ENCODE results near the gene SUGCT. TPM values are rescaled to one million over a fixed set of nuclear protein-coding genes. Genes with fewer than 3 reads are reported as not detected.

The SUGCT gene
- polyA plus RNA-seq, 1 of the 3 experiments (the other 2 are of a cell fraction), result 53.7 TPM

DNA sequence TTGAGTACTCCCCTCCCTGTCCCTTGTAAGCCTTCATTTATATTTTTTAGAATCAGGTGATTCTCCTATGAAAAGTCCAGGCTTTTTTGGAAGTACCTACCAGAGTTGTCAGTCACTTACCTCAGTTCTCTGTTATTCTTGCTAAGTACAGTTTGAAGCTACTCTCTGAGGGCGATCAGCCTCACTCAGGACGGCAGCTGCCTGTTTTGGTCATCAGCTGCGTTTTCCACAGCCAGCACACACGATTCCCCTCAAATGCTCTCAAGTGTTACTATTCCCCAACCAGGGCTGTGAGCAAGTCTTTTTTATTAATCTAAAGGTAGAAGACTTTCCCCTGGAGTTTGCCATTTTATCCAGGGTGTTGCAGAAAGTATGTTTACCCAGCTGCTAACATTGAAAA lies 328.6 kb downstream of the SUGCT start:
- Histone ChIP-seq H3K9ac (no peak overlapping the region), H3K27me3 (ENCODE audit: insufficient read depth) (no peaks in the 10 kb centered on the region), H3K4me3 (ENCODE audit: low read depth in 2 of 2, low read length in 1 of 2) (no peak overlapping the region), H3K9me3 (no peaks in the 10 kb centered on the region), H3K27ac (ENCODE audit: low read depth in 2 of 2, low read length in 1 of 2) (no peak overlapping the region), H3K36me3 (replicated peaks in 1 of 2; ENCODE audit: control insufficient read depth in 1 of 2, insufficient read depth in 2 of 2, low read length in 1 of 2) (no peaks in the 10 kb centered on the region), H3K4me1 (ENCODE audit: control insufficient read depth in 1 of 2, insufficient read depth in 2 of 2, low read depth in 1 of 2, low read length in 1 of 2) (peaks cover 3 to 13% of the 10 kb centered on the region in 2 experiments; a peak in 3 of 4 replicates), H3K79me2 (ENCODE audit: insufficient read depth) (peaks cover 39% of the 10 kb centered on the region), H4K20me1 (ENCODE audit: insufficient read depth) (no peaks in the 10 kb centered on the region), H2AFZ (ENCODE audit: low read depth) (peak overlapping the region; percentile 7; the same call in 1 of the 2 replicates), H3K9me2 (no peaks in the 10 kb centered on the region), H3K4me2 (no peak overlapping the region), H3F3A (replicated peaks; ENCODE audit: insufficient read depth) (peaks cover 18% of the 10 kb centered on the region)
- WGBS (ENCODE audit: low lambda C conversion rate), result 93% methylated on average over 4 of the region's 4 CpGs
- DNase-seq, result no peak
- no peak for TF ChIP-seq FOXM1 (IDR thresholded peaks at IDR 0.05; ENCODE audit: low read depth)
- TF ChIP-seq, protein P1, sequence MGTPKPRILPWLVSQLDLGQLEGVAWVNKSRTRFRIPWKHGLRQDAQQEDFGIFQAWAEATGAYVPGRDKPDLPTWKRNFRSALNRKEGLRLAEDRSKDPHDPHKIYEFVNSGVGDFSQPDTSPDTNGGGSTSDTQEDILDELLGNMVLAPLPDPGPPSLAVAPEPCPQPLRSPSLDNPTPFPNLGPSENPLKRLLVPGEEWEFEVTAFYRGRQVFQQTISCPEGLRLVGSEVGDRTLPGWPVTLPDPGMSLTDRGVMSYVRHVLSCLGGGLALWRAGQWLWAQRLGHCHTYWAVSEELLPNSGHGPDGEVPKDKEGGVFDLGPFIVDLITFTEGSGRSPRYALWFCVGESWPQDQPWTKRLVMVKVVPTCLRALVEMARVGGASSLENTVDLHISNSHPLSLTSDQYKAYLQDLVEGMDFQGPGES (IDR thresholded peaks at IDR 0.05; ENCODE audit: low read depth, low read length), result no peak
- ChIA-PET POLR2A (no interaction called here), CTCF (interaction anchor here (0.6 to 1.0 kb wide), 2 partner anchors 142 to 864 kb away, joined by 3 read pairs; no protein-coding TSS in a partner anchor)

DNA sequence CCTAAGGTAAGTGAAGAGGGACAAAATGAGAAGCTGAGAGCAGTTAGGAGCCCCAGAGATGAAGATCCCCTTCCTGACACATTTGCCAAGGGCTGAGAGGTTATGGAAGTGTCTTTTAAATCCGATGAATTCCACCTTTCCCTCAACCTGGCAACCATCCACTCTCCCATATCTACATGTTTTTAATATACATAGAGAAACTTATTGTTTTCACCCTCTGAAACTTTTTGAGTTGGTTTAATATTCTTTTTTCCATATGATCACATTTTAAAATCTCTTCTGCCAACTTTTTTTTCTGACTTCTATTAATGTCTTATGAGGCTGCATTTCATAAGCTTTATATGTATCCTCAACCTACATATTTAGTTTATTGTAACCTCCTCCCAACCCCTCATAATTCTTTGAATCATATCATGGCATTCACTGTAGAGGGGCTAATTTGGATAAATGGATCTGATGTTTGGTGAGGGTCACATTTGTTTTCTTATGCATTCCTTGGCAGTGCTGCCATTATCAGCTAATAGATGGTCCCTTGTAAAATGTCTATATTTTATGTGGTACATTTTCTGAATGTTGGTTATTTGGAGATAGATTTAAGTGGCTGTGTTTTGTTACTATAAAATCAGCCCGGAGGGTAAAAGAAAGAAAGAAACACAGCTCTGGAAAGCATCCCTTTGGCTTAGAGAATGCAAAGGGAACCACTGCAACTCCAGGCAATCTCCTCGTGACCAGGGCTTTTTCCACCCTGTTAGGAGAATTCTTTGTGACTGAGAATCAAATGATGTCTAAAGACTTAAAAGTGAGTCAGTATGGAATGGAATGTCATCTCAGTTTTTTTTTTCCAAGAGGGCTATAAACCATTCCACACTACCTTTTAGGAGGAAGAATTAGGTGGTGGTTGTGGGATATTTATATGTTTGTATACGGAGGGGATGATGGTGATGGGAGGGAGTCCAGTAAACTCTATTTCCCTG lies 334.4 kb downstream of the SUGCT start:
- H3K9me3 ChIP-seq, result no peaks in the 10 kb centered on the region
- whole genome bisulfite sequencing (ENCODE audit: low lambda C conversion rate), result 15% methylated on average over 4 of the region's 4 CpGs
- peak overlapping the region; percentile 81 for H3K4me2 ChIP-seq
- DNase-seq, result no peak
- ChIA-PET CTCF (interaction anchor here (1.2 to 1.6 kb wide), 3 partner anchors 13 to 16 kb away, joined by 4 read pairs; no protein-coding TSS in a partner anchor), POLR2A (no interaction called here)
- H3K27ac ChIP-seq (ENCODE audit: low read depth in 2 of 2, low read length in 1 of 2), result peak overlapping the region; percentile 98 to 99
- peaks cover 65% of the 10 kb centered on the region for H3F3A ChIP-seq (replicated peaks; ENCODE audit: insufficient read depth)
- peak overlapping the region; percentile 91 for H3K9ac ChIP-seq
- H3K9me2 ChIP-seq, result no peaks in the 10 kb centered on the region
- no peaks in the 10 kb centered on the region for H3K27me3 ChIP-seq (ENCODE audit: insufficient read depth)
- peaks cover 6 to 22% of the 10 kb centered on the region in 2 experiments for H3K36me3 ChIP-seq (replicated peaks in 1 of 2; ENCODE audit: control insufficient read depth in 1 of 2, insufficient read depth in 2 of 2, low read length in 1 of 2)
- peak overlapping the region; percentile 70 for H2AFZ ChIP-seq (ENCODE audit: low read depth)
- peaks cover 27 to 32% of the 10 kb centered on the region in 2 experiments for H3K4me1 ChIP-seq (ENCODE audit: control insufficient read depth in 1 of 2, insufficient read depth in 2 of 2, low read depth in 1 of 2, low read length in 1 of 2)
- no peaks in the 10 kb centered on the region for H4K20me1 ChIP-seq (ENCODE audit: insufficient read depth)
- peak overlapping the region in 1 of 2 experiments; percentile 64; a peak in 2 of 4 replicates for H3K4me3 ChIP-seq (ENCODE audit: low read depth in 2 of 2, low read length in 1 of 2)
- peaks cover 71% of the 10 kb centered on the region for H3K79me2 ChIP-seq (ENCODE audit: insufficient read depth)
- TF ChIP-seq YY1 (IDR thresholded peaks at IDR 0.05; ENCODE audit: low read depth) (no peak; the same call in 1 of the 2 replicates), PBX3 (IDR thresholded peaks at IDR 0.05) (peak; percentile 87), ZBTB33 (IDR thresholded peaks at IDR 0.05; ENCODE audit: borderline replicate concordance, low read depth) (peak; percentile 63), SIN3A (IDR thresholded peaks at IDR 0.05; ENCODE audit: borderline replicate concordance, low read depth, low read length) (no peak), FOSL2 (IDR thresholded peaks at IDR 0.05; ENCODE audit: borderline replicate concordance, low read depth) (peak; percentile 95), GABPA (IDR thresholded peaks at IDR 0.05; ENCODE audit: low read depth) (peak; percentile 17; the same call in 1 of the 2 replicates), ELF1 (IDR thresholded peaks at IDR 0.05) (no peak; the same call in 1 of the 2 replicates), MXI1 (IDR thresholded peaks at IDR 0.05; ENCODE audit: low read depth, low read length) (no peak), TEAD4 (IDR thresholded peaks at IDR 0.05; ENCODE audit: borderline replicate concordance, insufficient read depth) (peak; percentile 87), TCF12 (IDR thresholded peaks at IDR 0.05) (peak; percentile 88), POLR2AphosphoS5 (IDR thresholded peaks at IDR 0.05; ENCODE audit: low read depth, low read length) (peak; percentile 80), NRF1 (IDR thresholded peaks at IDR 0.05; ENCODE audit: low read depth, low read length) (no peak), CHD2 (IDR thresholded peaks at IDR 0.05; ENCODE audit: low read length, partially characterized antibody) (peak; percentile 16), RAD21 (IDR thresholded peaks at IDR 0.05; ENCODE audit: low read length) (no peak)
- TF ChIP-seq, protein P2, sequence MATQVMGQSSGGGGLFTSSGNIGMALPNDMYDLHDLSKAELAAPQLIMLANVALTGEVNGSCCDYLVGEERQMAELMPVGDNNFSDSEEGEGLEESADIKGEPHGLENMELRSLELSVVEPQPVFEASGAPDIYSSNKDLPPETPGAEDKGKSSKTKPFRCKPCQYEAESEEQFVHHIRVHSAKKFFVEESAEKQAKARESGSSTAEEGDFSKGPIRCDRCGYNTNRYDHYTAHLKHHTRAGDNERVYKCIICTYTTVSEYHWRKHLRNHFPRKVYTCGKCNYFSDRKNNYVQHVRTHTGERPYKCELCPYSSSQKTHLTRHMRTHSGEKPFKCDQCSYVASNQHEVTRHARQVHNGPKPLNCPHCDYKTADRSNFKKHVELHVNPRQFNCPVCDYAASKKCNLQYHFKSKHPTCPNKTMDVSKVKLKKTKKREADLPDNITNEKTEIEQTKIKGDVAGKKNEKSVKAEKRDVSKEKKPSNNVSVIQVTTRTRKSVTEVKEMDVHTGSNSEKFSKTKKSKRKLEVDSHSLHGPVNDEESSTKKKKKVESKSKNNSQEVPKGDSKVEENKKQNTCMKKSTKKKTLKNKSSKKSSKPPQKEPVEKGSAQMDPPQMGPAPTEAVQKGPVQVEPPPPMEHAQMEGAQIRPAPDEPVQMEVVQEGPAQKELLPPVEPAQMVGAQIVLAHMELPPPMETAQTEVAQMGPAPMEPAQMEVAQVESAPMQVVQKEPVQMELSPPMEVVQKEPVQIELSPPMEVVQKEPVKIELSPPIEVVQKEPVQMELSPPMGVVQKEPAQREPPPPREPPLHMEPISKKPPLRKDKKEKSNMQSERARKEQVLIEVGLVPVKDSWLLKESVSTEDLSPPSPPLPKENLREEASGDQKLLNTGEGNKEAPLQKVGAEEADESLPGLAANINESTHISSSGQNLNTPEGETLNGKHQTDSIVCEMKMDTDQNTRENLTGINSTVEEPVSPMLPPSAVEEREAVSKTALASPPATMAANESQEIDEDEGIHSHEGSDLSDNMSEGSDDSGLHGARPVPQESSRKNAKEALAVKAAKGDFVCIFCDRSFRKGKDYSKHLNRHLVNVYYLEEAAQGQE (IDR thresholded peaks at IDR 0.05; ENCODE audit: low read depth, low read length), result peak; percentile 61; the same call in 1 of the 2 replicates

Data from SK-N-SH (cell line).